Stimulated activated CD8-positive, alpha-beta memory T cell treated with anti-CD3 and anti-CD28 coated beads, Interleukin-4, amount 100 ng/mL, for 48 hours (primary cell): Measurements from ENCODE around the gene TPTE.
"Not testable (repeated sequence)": the region's sequence is repeated elsewhere in the genome, so short reads cannot be mapped to it uniquely, and the experiment has no call there.

Experiments
- DNase-seq: peaks from one replicate; pipeline ENCODE4 v3.0.0-alpha.2; 2020

The TPTE gene

GRCh38 chr21:10617133-10617752 is 95.9 kb downstream of the TPTE start:
- DNase-seq, result not testable (repeated sequence)

GRCh38 chr21:10627316-10627863 is 106.0 kb downstream of the TPTE start:
- no peak for DNase-seq

DNA sequence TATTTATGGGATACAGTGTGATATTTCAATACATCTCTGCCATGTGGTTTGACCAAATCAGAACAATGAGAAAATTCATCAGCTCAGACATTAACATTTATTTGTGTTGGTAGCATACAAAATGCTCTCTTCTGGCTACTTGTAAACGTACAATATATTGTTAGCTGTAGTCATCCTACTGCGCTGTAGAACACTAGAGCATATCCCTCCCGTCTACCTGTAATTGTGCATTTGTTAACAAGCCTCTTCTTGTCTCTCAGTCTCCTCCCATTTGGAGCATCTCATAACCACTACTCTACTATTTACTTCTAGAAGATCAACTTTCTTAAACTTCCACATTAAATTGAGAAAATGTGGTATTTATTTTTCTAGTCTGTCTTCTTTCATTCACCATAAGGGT is 107.9 kb downstream of the TPTE start:
- DNase-seq, result not testable (repeated sequence)

- not testable (repeated sequence) for DNase-seq
These were observed 109.4 kb downstream of the TPTE start for GRCh38 chr21:10630829-10631228.

- not testable (repeated sequence) for DNase-seq
These were observed 109.9 kb downstream of the TPTE start for GRCh38 chr21:10631316-10631715.

- not testable (repeated sequence) for DNase-seq
These were observed 116.8 kb downstream of the TPTE start for GRCh38 chr21:10638144-10638543.

- DNase-seq, result no peak
These were observed 117.7 kb downstream of the TPTE start for GRCh38 chr21:10639123-10639522.

- DNase-seq, result not testable (repeated sequence)
These were observed 118.4 kb downstream of the TPTE start for GRCh38 chr21:10639746-10640145.

DNA sequence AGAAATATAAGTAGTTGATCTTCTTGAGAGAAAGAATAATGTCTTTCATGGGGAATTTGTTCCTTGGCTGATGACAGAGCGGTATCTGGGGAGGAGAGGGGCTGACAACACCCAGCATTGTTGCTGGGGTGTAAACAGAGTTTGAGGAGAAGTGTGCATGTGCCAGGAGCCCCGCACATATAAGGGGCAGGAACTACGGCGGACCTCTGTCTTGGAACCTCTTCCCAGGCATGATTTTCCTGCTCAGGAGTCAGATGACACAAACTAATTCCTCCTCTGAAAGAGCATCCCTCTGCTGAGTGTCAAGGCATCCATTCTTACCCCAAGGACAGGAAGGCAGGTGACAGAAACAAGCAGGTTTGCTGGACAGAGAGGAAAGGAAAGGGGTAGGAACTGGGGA is 119.1 kb downstream of the TPTE start:
- no peak for DNase-seq

- no peak for DNase-seq
These were observed 119.7 kb downstream of the TPTE start for GRCh38 chr21:10641107-10641506.

DNA sequence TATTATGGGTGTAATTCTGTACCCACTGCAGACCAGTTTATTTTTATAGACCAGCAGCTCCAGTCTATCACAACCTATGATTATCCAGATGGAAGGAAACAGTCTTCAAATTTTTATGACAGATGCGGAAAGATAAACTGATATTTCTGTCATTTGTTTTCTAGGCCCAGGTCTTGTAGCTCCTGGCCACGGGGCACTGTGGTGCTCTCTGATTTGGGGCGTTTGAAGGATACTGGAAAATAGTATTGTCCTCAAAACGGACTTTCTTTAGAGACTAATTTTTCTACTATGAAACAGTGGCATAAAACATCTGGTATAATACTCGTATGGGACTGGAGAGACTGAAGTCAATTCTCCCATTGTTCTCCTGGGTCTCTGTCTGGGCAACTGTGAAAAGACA is 124.3 kb downstream of the TPTE start:
- not testable (repeated sequence) for DNase-seq

DNA sequence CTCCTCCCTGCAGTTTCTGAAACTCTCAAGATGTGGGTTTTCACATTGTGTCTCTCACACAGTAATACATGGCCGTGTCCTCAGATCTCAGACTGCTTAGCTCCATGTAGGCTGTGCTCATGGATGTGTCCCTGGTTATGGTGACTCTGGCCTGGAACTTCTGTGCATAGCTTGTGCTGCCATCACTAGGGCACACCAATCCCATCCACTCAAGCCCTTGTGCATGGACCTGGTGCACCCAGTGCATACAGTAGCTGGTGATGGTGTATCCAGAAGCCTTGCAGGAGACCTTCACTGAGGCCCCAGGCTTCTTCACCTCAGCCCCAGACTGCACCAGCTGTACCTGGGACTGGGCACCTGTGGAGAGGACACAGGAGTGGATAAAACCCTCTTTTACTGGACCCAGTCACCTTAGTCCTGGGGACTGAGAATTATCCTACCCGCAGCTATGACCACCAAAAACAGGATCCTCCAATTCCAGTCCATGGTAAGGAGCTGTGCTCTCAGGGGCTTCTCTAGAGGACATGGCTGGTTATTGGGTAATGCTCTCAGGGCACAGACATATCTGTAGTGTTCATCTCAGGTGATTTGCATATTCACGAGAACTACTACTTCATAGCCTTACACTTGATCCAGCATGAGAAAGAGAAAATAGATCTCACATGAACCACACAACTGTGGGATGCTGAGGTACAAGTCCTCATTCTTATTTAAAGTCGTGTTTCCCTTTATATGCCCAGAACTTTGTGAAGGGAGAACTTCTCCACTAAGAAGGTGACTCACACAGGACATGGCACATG is 128.2 kb downstream of the TPTE start:
- not testable (repeated sequence) for DNase-seq

- DNase-seq, result not testable (repeated sequence)
These were observed 128.9 kb downstream of the TPTE start for GRCh38 chr21:10650297-10650696.
